ENCODE results near the gene POLR1H. TPM values are rescaled to one million over a fixed set of nuclear protein-coding genes. Genes with fewer than 3 reads are reported as not detected.

POLR1H gene
- total RNA-seq, 2 donors from 2014 or later: 23.0 to 27.2 TPM

DNA sequence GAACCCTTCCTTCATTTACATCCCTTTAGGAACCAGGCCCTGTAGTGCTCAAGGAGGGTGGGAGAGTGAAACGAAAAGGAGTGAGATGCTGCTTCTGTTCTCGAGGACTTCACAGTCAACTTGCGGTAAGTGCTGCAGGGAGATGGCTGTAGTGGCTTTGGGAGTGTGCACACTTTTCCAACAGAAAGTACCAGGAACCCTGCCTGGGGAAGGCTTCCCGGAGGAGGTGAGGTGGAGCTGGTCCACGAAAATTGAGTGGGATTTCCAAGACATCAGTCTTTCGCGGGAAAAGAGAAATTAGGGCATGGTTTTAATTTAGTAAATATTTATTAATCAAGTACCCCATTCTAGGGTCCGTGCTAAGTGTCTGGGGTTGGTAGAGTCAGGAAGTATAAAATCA is 39.1 kb downstream of the POLR1H start:
- peaks cover 84% of the 10 kb centered on the region for H3K27me3 ChIP-seq (ENCODE audit: control insufficient read depth, insufficient read depth, low read length, poor library complexity, severe bottlenecking)
- no peaks in the 10 kb centered on the region for H3K9me3 ChIP-seq (ENCODE audit: control insufficient read depth, low read length)
- H3K4me1 Mint-ChIP-seq: peaks cover 42% of the 10 kb centered on the region
- H3K9me3 Mint-ChIP-seq: no peaks in the 10 kb centered on the region
- TF ChIP-seq, protein P1, sequence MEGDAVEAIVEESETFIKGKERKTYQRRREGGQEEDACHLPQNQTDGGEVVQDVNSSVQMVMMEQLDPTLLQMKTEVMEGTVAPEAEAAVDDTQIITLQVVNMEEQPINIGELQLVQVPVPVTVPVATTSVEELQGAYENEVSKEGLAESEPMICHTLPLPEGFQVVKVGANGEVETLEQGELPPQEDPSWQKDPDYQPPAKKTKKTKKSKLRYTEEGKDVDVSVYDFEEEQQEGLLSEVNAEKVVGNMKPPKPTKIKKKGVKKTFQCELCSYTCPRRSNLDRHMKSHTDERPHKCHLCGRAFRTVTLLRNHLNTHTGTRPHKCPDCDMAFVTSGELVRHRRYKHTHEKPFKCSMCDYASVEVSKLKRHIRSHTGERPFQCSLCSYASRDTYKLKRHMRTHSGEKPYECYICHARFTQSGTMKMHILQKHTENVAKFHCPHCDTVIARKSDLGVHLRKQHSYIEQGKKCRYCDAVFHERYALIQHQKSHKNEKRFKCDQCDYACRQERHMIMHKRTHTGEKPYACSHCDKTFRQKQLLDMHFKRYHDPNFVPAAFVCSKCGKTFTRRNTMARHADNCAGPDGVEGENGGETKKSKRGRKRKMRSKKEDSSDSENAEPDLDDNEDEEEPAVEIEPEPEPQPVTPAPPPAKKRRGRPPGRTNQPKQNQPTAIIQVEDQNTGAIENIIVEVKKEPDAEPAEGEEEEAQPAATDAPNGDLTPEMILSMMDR (conservative IDR thresholded peaks at IDR 0.05): no peak
- peaks cover 95% of the 10 kb centered on the region for H3K27me3 Mint-ChIP-seq (ENCODE audit: insufficient read depth)
- peak overlapping the region; percentile 57 for H3K4me3 Mint-ChIP-seq
- no peaks in the 10 kb centered on the region for H3K36me3 Mint-ChIP-seq (ENCODE audit: low read depth)
- WGBS, 2 experiments (ENCODE audit: insufficient coverage in 1 of 2, insufficient read length in 1 of 2): 30 to 43% methylated on average over 3 to 7 of the region's 8 CpGs
- DNase-seq: no peak
- no peak overlapping the region for H3K9ac ChIP-seq (ENCODE audit: extremely low read depth, low read length, poor library complexity, severe bottlenecking)
- peak overlapping the region; percentile 76 for H3K4me3 ChIP-seq (ENCODE audit: low read length)
- H3K27ac Mint-ChIP-seq: no peak overlapping the region
- H3K4me1 ChIP-seq (ENCODE audit: control insufficient read depth, insufficient read depth, low read length): no peaks in the 10 kb centered on the region
- H3K27ac ChIP-seq (ENCODE audit: low read depth, low read length): no peak overlapping the region
- no peaks in the 10 kb centered on the region for H3K36me3 ChIP-seq (ENCODE audit: control insufficient read depth, insufficient read depth, low read length)

GRCh38 chr6:30100585-30101443 is 39.7 kb downstream of the POLR1H start:
- Histone ChIP-seq H3K4me3 (ENCODE audit: low read length) (peak overlapping the region; percentile 76), H3K27ac (ENCODE audit: low read depth, low read length) (no peak overlapping the region), H3K27me3 (ENCODE audit: control insufficient read depth, insufficient read depth, low read length, poor library complexity, severe bottlenecking) (peaks cover 90% of the 10 kb centered on the region), H3K4me1 (ENCODE audit: control insufficient read depth, insufficient read depth, low read length) (no peaks in the 10 kb centered on the region), H3K36me3 (ENCODE audit: control insufficient read depth, insufficient read depth, low read length) (no peaks in the 10 kb centered on the region), H3K9ac (ENCODE audit: extremely low read depth, low read length, poor library complexity, severe bottlenecking) (no peak overlapping the region), H3K9me3 (ENCODE audit: control insufficient read depth, low read length) (no peaks in the 10 kb centered on the region)
- no peak overlapping the region for H3K27ac Mint-ChIP-seq
- no peaks in the 10 kb centered on the region for H3K36me3 Mint-ChIP-seq (ENCODE audit: low read depth)
- no peaks in the 10 kb centered on the region for H3K9me3 Mint-ChIP-seq
- 7 to 24% methylated on average over 9 to 47 of the region's 47 CpGs for WGBS, 2 experiments (ENCODE audit: insufficient coverage in 1 of 2, insufficient read length in 1 of 2)
- peak overlapping the region; percentile 57 for H3K4me3 Mint-ChIP-seq
- peak; percentile 77 for DNase-seq
- TF ChIP-seq, protein P1 (conservative IDR thresholded peaks at IDR 0.05): peak; percentile 15
- peaks cover 92% of the 10 kb centered on the region for H3K27me3 Mint-ChIP-seq (ENCODE audit: insufficient read depth)
- peaks cover 37% of the 10 kb centered on the region for H3K4me1 Mint-ChIP-seq

GRCh38 chr6:30101444-30102413 is 40.7 kb downstream of the POLR1H start:
- peak overlapping the region; percentile 67 for H3K27ac Mint-ChIP-seq
- peak; percentile 98 for DNase-seq
- 4% methylated on average over 22 to 51 of the region's 51 CpGs for WGBS, 2 experiments (ENCODE audit: insufficient coverage in 1 of 2, insufficient read length in 1 of 2)
- no peaks in the 10 kb centered on the region for H3K36me3 Mint-ChIP-seq (ENCODE audit: low read depth)
- no peak overlapping the region for H3K9ac ChIP-seq (ENCODE audit: extremely low read depth, low read length, poor library complexity, severe bottlenecking)
- no peaks in the 10 kb centered on the region for H3K4me1 ChIP-seq (ENCODE audit: control insufficient read depth, insufficient read depth, low read length)
- peak overlapping the region; percentile 76 for H3K4me3 ChIP-seq (ENCODE audit: low read length)
- H3K9me3 ChIP-seq (ENCODE audit: control insufficient read depth, low read length): no peaks in the 10 kb centered on the region
- H3K4me1 Mint-ChIP-seq: peaks cover 36% of the 10 kb centered on the region
- no peak overlapping the region for H3K27ac ChIP-seq (ENCODE audit: low read depth, low read length)
- peaks cover 95% of the 10 kb centered on the region for H3K27me3 ChIP-seq (ENCODE audit: control insufficient read depth, insufficient read depth, low read length, poor library complexity, severe bottlenecking)
- peak overlapping the region; percentile 57 for H3K4me3 Mint-ChIP-seq
- no peaks in the 10 kb centered on the region for H3K9me3 Mint-ChIP-seq
- H3K36me3 ChIP-seq (ENCODE audit: control insufficient read depth, insufficient read depth, low read length): no peaks in the 10 kb centered on the region
- peaks cover 93% of the 10 kb centered on the region for H3K27me3 Mint-ChIP-seq (ENCODE audit: insufficient read depth)
- TF ChIP-seq, protein P1 (conservative IDR thresholded peaks at IDR 0.05): peak; percentile 37

Measured in endodermal cell (in vitro differentiated cells).